ENCODE results near the gene SVOP.

- no peak for TF ChIP-seq CTCF (IDR thresholded peaks at IDR 0.05; ENCODE audit: low read depth, low read length, missing input control)
- TF ChIP-seq ATF3 (IDR thresholded peaks at IDR 0.05) = no peak
Measured at GRCh38 chr12:109065154-109065852, 44.4 kb upstream of the SVOP start.
